Right forelimb (tissue), 1 donor: ENCODE measurements around the gene ATPAF2.

Source experiments
- DNase-seq: peaks from one replicate; pipeline ENCODE4 v3.0.0-alpha.2; 2018

ATPAF2 gene

DNA sequence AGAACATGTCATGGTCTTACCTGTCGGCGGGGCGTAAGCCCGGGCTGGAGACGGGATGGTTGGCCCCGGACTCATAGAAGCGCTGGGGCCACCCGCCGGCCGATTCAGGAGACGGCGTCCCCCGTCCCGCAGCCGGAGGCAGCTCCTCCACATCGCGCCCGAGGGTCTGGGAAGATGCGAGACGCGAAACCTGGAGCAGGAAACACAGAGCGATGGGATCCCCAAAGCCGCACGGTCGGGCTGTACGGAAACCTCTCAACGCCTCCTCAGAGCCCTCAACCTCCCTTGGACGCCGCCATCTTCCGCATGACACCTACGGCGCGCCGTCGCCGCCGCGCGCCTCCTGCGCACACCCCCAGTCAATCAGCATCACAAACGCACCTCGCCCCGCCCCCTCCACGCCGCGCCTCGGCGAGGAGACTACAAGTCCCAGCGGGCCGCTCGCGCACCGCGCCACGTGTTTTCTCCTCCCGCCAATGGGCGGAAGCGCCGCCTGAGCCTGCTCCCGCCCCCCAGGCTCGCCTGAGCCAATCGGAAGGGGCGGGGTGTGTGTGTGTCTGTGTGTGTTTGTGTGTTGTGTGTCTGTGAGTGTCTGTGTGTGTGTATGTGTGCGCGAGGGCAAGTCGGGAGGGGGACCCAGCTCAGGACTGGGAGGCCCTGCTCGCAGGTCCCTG lies at the start of gene ATPAF2, which contains the start of gene GID4:
ATPAF2 (minus strand) TSS at position 308 of the 674 bp plus-strand sequence; CDS start at position 153, 155 bp downstream.
GID4 (plus strand) TSS at position 548 of the 674 bp plus-strand sequence; CDS start at position 605, 57 bp downstream.
- peak; percentile 100 for DNase-seq

DNA sequence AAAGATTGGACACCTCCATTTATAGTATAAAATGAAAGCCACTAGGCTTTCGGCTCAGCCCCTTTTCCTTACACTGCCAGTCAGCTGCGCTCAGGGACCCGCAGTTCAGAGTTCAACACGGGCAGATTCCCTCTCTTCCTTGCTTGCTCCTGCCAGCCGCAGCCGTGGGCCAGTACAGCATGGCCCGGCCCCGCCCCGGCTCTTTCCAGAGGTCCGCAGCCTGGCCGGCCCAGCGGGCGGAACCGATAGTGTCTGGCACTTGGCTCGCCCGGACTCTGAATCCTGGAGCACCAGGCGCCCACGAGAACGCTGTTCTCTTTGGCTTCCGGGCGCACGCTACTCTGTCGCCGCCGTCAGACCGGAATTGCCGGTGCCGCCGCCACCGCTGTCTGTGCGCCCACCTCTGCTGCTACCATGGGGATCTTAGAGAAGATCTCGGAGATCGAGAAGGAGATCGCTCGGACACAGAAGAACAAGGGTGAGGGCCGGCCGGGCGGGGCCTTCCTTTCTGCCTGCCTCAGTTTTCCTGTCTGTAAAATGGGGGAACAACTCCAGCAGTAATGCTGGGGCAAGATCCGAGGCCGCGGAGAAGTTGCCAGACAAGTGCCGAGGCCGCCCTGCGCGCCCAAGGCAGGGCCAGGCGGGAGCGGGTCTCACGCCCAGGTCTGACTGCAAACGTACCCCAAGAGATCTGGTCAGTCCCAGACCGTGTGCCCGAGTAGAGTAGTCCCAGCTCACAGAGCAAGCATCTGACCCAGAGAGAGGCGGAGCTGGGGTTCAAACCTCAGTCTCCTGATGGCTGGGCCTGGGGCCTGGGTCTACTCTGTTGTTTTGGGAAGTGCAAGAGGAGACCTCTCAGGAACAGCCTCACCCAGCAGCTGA lies 48.9 kb upstream of the ATPAF2 start, which contains the start of gene DRG2:
DRG2 (plus strand) TSS at position 339 of the 882 bp plus-strand sequence; CDS start at position 415, 76 bp downstream.
- peak; percentile 96 for DNase-seq

DNA sequence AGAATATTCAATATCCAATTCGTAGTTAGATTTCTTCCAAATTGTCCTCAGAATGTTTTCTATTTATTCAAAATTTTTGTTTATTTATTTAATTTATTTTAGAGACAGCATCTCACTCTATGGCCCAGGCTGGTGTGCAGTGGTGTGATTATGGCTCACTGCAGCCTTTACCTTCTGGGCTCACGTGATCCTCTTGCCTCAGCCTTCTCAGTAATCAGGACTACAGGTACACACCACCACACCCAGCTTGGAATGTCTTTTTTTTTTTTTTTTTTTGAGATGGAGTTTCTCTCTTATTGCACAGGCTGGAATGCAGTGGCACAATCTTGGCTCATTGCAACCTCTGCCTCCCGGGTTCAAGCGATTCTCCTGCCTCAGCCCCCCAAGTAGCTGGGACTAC lies 45.3 kb upstream of the ATPAF2 start:
- DNase-seq, result no peak

DNA sequence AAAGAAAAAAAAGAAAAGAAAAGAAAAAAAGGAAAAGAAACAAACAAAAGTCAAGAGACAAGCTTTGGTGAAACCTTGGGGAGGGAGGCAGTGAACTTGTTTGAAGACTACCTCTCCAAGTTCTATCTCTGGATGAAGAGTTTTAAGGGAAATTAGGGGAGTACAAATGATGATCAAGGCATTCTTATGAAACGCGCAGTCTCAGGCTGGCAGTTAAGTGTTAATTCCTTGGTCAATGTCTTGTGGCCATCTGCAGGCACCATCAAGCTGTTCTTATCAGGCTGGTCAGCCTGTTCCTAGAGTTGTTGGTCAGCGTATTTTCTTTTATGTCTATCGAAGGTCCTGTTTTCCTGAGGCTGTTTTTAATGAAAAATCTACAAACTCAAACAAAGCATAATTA lies 40.6 kb upstream of the ATPAF2 start:
- no peak for DNase-seq

DNA sequence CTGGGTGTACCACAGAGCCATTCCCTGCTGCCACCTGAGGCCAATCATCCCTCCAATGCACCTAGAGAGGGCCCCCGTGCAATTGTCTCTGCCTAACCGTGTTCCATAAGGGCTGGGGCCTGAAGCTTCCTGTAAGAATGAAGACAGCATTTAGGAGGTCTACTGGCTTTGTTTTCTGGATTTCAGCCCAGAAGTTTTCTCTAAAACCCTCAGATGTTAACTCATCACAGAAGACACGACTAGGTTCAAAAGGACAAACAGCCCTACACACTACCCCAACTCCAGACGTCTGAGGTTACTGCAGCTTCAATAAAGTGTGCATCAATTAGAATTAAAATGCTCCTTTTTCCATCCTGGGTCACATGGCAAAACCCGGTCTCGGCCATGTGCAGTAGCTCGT lies 38.0 kb upstream of the ATPAF2 start:
- no peak for DNase-seq

DNA sequence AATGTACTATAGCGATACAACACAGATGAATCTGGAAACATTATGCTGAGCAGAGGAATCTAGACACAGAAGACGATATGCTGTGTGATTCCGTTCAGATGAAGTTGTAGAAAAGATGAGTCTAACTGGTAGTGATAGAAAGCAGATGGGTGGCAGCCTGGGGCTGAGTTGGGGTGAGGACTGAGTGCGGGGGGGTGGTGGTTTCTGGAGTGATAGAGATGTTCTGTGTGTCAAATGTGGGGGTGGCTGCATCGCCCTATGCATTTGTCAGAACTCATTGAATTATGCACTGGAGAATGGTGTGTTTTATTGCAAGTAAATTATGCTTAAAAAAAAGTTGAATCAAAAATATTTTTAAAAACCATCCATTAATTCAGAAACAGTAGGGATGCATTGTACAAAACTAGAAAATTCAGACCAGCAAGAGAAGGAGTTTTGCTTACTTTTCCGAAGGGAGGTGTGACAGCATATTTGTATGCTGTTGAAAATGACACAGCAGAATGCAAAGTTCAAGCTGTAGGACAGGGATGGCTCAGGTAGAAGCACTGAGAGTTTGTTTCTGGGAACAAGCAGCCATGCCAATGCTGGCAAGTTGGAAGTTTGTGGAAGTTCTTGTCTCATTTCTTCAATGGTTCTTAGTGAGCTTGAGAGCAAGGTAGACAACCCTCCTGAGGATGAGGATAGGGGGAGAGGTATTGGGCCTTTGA lies 35.8 kb upstream of the ATPAF2 start:
- DNase-seq, result no peak

DNA sequence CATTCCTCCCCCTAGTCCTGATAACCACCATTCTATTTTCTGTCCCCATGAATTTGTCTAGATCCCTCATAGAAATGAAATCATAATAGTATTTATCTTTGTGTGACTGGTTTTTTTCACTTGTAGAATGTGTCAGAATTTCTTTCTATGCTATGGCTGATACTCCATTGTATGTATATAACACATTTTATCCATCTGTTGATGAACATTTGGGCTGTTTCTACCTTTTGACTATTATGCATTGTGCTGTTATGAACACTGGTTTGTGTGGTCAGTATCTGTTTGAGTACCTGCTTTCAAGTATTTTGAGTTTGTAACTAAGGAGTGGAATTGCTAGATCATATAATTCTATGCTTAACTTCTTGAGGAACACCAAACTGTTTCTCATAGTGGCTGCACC lies 32.8 kb upstream of the ATPAF2 start:
- no peak for DNase-seq

DNA sequence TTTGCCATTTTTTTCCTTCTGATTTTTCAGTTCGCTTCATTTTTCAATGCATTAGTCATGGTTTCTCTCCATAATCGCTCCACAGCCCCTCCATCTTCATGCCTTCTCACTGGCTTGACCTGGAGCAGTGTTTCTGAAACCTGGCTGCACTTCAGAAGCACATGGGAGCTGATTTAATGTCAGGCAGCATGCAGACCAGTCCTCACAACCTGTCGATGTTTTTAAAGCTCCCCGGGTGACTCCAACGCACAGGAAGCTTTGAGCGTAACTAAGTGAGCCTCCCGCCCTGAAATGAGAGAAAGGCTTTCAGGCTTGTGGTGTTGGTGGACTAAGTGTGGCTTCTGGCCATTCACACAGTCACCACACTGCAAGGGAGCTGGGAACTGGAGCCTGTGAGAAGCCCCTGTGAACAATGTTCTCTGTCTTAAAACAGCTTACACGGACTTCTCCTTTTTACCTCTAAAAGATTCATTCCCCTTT lies 31.9 kb upstream of the ATPAF2 start:
- DNase-seq, result peak; percentile 53

DNA sequence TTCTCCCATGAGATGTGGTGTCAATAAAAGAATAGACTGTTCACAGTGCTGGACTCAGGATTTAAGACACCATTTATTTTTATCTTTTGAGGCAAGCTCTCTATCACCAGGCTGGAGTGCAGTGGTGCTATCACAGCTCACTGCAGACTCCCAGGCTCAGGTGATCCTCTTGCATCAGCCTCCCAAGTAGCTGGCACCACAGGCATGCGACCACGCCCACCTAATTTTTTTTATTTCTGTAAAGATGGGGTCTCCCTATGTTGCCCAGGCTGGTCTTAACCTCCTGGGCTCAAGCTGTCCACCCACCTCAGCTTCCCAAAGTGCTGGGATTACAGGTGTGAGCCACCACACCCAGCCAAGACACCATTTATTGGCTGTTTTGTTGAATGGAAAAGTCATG lies 30.1 kb upstream of the ATPAF2 start:
- DNase-seq, result no peak

DNA sequence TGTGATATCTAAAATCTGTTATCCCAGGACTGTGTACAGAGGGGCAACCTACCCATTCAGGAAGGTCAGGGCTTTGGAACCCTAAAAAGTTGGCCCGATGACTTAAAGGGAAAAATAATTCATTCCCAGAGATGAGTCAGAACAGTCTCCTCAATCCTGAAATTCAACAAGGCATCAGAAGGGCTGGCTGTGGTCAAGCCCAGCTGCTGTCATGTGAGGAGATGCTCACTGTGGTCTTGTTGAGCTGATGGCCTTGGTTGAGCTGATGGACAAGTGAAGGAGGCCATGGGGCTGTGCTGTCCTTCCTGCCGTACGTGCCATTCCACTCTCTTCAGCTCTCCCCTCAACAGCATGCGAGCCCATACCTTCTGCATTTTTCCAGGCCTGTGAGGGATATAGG lies 27.9 kb upstream of the ATPAF2 start:
- no peak for DNase-seq

DNA sequence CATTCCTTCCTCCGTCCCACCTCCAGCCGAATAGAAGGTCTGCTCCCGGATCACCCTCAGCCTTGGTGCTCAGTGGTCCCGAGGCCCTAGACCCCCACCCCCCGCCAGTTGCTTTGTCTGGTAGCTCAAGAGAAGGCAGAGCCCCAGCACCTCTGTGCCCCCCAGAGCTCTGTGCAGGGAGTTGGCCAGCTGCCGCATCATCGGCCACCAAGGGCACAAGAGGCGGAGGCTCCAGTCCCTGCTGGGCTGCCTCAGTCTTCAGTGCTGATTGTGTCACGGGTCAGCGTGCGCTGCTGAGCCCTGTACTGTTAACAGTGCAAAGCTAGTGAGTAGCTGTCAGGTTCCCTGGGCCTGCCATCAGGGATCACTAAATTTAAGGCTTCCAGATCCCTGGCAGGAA lies 26.6 kb upstream of the ATPAF2 start:
- DNase-seq, result no peak

DNA sequence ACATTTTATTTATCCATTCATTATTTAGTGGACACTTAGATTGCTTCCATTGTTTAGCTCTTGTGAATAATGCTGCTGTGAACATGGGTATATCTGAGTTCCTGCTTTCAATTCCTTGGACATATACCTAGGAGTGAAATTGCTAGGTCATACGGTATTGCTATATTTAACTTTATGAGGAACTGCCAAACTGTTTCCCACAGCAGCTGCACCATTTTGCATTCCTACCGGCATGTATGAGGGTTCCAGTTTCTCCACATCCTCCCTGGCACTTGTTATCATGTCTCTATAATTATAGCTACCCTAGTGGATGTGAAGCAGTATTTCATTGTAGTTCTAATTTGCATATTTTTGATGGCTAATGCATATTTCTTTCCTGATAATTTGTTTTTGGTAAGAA lies 25.1 kb upstream of the ATPAF2 start:
- no peak for DNase-seq

DNA sequence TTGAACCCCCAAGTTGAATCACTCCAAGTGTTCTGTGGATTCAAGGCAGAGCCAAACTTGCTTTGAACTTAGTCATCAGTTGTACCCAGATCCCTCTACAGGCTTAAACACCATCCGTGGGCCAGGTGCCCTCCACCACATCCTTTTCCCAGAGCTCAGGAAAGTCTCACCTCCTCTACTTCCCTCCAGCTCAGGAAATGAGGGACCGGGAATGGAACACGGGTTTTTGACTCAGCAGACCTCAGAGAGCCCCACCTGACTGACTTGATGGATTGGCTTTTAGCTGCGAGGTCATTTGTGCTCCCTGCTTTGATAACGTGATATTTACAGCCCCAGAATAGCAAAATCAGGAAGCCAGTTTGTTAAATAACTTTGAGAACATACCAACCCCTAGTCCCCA lies 20.3 kb upstream of the ATPAF2 start:
- no peak for DNase-seq

DNA sequence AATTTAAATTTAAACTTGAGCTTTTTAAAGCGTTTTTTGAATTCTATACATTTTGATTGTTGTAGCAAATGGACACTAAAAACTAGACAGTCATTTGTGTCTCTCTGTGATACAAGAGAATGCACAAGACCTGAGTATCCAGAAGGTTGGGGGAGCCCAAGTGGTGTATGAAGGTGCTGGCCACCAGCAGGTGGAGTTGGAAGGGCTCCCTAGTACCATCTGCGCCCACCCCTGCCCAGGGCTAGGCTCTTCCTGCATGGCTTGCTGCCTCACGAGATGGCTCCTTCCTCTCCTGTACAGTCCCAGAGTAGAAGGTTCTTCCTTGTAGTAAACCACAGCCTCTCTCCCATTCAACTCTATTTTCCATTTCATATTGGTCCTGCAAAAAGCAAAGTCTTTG lies 17.2 kb upstream of the ATPAF2 start:
- DNase-seq, result no peak

DNA sequence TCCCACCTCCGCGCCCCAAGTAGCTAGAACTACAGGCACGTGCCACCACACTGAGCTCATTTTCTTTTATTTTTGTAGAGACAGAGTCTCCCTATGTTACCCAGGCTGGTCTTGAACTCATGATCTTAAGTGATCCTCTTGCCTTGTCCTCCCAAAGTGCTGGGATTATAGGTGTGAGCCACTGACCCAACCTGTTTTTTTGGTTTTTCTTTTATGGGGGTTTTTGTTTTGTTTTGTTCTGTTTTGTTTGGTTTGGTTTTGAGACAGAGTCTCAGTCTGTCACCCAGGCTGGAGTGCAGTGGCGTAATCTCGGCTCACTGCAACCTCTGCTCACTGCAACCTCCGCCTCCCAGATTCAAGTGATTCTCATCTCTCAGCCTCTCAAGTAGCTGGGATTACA lies 16.6 kb upstream of the ATPAF2 start:
- no peak for DNase-seq

DNA sequence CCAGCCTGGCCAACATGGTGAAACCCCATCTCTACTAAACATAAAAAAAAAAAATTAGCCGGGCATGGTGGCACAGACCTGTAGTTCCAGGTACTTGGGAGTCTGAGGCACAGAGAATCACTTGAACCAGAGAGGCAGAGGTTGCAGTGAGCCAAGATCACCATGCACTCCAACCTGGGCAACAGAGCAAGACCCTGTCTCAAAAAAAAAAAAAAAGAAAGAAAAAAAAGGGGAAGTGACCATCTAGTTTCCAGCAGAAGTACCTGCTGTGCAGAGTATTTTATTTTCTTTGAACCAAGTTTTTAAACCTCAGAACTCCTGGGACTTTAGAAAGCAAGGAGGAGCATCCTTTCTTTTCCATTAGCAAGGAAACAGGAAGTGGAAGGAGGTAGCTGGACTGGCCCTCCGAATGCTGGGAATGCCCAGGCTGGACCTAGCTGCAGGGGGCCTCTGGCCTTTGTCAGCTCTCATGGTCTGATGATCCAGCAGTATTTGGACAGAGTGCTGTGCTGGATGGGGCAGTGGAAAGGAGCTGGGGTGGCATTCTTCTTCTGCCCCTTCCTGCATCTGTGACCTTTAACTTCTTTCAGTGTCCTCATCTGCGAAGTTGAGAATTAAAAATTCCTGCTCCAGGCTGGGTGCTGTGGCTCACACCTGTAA lies 6.9 kb upstream of the ATPAF2 start:
- no peak for DNase-seq

DNA sequence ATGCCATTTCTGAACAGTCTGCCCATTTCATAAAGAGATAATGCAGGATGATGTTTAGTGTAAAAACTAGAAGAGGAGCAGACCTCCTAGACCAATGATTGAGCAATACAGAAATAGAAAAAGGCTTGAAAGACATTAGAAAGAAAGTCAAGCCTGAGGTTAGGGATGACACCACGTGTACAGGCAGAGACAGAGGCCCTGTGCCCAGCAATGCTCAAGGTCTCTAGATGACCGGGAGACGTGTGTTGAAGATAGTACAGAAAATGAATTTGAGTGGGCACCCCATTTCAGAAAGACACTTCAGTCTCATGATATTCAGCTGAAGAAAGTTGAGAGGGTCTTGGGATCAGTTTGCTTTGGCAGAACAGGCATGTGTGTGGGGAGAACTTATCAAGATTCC lies 5.6 kb upstream of the ATPAF2 start:
- no peak for DNase-seq

DNA sequence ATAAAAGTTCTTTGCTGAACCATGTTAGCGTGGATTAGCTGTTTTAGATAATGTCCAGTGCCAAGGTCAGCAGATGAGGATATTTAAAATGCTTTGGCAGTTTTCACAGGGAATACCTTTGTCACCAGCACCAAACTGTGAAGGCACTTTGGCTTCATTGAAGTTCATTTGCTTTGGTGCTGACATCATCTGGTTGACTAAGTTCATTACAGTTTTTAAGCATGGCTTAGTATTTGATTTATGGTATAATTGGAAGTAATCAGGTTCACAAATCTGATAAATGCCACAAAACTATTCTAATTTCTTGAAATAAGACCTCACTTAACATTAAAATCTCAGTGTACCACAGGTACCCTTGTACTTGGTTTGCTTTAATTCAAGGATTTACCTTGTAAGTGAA lies 4.5 kb upstream of the ATPAF2 start:
- DNase-seq, result no peak

DNA sequence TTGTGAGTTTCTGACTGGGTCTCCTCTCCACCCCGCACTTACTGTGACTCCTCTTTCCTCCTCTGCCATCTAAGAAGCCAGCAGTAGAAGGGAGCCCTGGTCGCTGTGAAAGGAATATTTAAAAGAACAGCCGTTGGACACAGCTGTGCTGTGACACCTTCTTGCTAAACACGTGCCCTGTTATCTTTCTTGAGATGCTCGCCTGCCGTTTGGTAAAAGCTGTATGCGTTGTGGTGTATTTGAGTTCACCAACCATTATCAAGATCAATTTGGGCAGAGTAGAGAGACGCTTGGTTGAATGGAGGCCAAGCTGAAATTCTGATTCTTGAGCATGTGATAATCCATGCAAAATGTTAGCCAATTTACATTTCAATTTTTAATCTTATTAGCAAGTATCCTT lies 4.0 kb upstream of the ATPAF2 start:
- no peak for DNase-seq

DNA sequence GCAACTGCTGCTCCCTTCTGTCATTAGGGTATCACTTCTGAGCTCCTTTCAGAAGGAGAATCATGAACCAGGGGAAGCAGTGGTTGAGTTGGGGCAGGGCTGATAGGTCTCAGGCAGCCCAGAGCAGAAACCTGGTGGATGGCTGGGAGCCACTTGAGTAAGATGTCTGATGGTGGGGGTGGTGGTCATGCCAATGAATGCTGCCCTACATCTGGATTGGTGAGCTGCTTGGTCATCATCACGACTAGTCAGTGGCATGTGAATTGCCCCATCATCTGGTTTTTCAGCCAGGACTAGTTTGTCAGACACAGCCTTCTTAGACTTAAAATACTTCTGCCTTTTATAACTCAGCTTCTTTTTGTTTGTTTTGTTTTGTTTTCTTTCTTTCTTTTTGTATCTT lies 2.8 kb upstream of the ATPAF2 start:
- DNase-seq, result no peak

DNA sequence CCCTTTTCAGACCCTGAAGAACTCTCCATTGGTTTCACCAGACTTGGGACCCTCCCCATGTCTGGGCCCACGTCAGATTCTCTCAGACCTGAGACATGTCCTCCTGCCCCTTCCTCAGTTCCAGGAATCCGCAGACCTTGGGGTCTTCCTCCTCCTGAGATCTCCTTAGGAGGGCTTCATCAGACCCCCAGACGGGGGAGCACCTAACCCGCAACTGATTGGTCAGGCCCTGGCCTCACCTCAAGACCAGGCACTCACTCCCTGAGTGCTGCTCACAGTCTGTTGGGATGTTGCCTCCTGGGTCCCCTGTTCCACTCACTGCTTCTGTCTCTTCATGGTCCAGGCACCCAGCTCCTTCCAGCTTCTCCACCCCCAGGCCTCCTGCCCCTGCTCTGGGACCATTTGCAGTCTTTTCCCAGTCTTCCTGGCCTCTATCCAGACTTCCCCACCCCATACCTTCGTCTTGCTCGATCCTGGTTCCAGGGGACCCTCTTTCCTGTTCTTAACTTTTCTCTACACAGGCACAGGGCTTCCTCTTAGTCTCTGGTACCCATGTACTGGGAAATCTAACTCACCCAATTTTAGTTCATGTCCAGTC lies 1.4 kb upstream of the ATPAF2 start:
- DNase-seq, result no peak

DNA sequence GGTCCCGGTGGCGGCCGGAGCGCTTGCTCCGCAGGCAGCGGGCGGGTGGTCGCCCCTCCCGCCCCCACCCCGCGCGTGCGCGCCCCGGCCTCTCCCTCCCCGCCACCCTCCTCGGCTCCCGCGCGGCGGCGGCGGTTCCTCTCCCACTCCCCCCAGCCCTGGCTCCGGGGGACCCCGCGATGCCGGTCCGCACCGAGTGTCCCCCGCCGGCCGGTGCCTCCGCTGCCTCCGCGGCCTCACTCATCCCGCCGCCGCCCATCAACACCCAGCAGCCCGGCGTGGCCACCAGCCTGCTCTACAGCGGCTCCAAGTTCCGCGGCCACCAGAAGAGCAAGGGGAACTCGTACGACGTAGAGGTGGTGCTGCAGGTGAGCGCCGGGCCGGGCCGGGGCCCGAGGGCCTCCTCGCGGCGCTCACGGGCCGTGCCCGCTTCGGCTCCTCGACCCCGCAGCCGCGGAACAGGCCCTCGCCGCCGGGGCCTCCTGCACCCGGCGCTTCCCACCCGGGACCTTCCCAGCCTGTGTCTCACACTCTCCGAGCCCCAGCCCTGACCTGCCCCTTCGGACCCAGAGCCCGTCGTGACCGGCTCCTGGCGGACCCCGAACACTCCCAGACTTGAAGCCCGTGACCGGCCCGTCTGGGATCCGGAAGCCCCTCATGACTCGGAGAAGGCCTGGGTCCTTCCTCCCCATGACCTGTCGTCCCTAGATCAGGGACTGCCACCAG lies 730 bp upstream of the ATPAF2 start:
- no peak for DNase-seq
